NCI-H2107 (cell line): Measurements from ENCODE around the gene NKAPL.
A peak's percentile ranks its signal among the peaks of the same experiment; 100 is the strongest.

Experiments
- DNase-seq: peaks from one replicate; lab custom pipeline; 2025; lab: John Stamatoyannopoulos, UW

The NKAPL gene

DNA sequence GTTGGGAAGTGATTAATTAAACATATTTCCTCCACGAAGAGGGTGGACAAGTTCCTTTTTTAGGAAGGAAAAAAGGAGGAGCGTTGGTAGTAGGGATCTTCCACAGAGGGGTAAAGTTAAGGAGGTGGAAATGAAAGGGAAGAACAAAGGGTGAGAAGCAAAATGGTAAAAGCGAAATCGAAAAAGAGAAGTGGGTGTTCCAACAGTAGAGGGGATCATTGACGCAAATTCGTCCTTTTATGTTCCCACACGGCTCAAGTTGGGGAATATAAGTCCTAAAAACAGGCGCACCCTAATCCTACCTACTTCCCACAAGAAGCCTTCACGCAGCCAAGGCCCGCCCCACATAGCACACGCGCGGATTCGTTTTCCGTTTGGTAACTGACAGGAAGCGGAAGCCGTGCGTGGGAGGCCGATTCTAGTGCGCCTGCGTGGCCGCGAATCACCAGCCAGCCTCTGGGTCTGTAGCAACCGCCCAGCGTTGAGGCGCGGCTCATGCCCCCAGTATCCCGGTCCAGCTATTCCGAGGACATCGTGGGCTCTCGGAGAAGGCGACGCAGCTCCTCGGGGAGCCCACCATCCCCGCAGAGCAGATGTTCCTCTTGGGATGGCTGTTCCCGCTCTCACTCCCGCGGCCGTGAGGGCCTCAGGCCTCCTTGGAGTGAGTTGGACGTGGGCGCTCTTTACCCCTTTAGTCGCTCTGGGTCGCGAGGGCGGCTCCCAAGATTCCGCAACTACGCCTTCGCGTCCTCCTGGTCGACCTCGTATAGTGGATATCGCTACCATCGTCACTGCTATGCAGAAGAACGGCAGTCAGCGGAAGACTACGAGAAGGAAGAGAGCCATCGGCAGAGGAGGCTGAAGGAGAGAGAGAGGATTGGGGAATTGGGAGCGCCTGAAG is at the start of gene NKAPL:
TSS of gene NKAPL (plus strand) at position 421 of the 901 bp plus-strand sequence. CDS start at position 496, 75 bp downstream.
- no peak for DNase-seq

DNA sequence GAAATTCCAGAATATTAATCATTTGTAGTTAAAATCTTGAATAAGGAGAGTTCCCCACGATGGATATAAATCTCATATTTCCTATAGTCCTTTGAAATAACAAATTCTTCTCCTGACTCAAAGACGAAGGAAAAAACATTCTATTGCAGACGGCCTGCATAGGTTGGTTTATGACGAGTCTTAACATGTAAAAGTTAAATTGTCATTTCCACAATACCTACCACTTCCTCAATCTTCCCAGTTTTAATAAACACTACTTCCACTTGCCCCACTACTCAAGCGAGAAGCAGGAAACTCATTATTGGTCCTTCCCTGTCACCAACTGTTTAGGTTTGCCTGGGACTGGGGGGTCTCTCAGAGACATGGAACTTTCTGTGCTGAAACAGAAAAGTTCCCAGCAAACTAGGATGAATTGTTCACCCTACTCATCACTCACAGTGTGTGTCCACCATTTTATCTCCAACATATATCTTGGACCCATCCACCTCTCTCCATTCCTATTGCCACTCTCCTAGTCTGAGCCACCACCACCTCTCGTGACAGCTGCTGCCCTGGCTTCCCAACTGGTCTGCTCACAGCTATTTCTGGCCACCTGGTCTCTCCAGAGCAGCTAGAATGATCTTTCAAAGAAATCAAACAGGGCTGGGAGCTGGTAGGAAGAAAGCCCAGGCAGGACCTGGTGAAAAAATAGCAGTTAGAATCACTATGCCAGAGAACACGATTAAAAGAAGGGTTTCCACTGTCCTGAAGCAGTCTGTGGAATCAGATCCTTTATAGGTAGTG is 49.2 kb upstream of the NKAPL start:
- no peak for DNase-seq

DNA sequence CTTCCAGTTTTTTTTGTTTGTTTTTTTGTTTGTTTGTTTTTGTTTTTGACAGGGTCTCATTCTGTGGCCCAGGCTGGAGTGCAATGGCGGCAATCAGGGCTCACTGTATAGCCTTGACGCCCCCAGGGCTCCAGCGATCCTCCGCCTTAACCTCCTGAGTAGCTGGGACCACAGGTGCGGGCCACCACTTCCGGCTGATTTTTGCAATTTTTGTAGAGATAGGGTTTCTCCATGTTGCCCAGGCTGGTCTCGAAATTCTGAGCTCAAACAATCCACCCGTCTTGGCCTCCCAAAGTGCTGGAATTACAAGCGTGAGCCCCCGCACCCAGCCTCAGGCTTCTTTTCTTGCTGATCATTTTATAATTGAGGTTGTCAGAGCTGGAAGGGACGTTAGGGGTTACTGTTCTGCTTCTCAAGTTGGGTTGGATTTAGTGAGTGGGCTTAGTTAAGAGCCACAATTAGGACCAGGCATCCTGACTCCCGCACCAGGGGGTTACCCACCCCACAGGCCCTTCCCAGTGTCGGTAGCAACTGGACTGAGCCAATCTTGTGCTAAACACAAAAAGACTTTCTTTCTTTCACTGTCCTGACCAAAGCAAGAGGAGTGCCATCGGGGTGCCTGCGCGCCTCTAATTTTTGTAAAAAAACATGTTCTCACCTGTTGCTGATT is 47.1 kb upstream of the NKAPL start:
- no peak for DNase-seq

DNA sequence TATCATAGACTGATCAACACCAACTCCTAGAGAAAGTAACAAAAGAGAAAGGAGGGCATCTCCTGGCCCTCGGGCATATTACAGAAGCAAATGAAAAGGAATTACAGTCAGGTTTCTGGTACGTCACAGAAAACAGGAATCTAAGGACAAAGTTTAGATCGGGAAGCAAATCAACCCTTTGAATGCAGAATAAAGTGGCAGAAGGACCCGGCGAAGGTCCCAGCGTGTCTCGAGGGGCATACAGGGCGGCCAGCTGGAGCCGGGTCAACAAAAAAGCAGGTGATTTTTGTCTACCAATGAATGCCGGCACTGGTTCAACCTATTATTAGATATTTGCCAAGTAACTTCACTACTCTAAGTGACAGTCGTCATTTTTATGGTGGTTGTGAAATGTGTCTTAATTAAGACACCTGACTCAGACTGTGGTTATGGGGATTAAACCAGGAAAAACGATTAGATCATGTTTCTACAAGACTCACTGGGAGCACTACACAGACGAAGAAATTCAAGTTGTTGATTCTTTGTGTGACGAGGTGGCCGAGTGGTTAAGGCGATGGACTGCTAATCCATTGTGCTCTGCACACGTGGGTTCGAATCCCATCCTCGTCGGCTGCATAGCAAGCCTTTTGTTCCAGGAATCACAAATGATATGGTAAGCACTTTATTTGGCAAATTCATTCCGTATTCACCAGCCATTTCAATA is 46.4 kb upstream of the NKAPL start:
- no peak for DNase-seq

DNA sequence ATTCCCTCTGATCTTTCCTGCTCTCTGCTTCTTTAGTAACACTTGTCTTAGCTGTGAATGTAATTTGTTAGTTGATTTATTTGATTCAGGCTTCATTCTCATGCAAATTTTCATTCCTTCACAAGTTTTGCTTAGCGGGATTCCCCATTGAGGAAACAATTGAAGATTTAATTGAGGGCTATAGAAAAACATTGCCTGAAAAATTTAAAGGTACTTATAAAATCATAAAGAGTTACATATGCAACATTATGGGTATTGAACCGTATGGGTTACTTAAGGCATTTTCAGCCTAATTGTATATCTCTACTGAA is 45.9 kb upstream of the NKAPL start:
- no peak for DNase-seq

DNA sequence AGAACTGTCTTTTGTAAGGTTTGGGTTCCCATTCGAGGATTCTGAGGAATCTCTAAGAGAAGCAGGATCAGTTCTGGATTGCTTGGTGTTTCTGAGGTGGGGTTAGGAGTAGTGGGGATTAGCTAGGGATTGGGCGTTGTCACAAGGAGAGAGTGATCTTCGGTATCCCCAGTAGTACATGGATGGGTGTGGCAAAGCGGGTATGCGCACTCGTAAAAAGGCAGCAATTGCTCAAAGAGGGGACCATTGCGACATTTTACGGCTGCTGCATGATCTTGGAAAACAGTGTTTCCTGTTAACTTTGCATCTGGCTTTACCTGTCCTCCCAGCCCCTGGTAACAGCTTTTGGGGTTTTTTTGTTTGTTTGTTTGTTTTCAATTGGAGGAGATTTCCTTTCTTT is 43.7 kb upstream of the NKAPL start:
- DNase-seq, result no peak

DNA sequence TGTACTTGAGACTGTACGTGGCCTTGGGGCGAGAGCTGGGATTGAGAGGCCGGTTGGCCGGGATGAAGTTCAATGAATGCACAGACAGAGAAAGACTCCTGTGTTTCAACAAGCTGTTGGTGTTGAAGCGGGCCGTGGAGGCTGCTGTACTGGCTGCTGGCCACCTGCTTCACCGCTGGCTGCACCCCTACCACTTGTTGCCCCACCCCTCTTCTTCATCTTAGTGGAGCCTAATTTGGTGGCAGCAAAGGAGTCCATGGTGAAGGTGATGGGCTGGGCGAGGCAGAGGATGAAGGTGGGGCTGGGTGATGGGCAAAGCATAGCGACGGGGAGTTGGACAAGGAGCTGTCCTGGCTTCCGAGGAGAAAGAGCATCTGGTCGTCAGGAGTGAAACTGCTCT is 41.2 kb upstream of the NKAPL start:
- no peak for DNase-seq

DNA sequence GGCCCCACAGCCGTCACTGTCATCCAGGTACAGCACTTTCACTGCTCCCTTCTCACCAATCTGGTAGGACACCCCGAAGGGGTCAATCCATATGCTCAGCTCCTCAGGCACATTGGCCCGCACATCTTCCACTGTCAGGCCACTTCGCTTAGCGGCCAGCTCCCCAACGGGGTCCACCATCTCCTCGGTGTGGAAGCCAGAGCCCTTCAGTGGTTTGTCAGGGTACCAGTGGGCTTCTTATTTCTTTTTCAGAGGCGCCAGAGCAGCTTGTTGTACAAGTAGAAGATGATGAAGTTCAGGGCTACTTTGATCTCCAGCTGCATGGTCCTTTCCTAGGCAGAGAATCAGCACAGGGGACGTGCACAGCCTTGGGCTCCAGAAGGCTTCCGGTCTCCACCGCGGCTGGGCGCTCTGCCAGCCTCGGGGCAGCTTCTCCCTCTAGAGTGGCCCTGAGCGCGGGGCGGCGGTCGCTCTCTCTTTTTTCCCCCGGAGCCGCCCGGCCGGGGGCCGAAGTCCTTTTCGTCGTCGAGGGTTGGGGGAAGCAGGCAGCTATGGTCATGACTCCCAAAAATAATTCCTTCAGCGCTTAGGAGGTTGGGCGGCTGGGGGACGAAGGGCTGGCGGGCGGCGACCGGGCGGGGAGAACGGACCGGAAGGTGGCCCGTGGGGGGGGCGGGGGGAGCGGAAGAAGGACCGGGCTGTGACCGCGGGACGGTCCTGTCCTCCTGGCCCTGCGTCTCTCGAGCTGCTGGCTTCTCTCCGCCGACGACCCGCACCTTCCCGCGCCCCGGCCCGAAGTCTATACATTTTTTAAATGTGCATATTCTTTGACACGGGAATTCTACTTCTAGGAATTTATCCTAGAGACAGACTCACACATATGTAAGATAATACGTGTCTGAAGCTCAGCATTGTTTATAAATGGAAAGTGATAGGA is 40.5 kb upstream of the NKAPL start:
- no peak for DNase-seq

DNA sequence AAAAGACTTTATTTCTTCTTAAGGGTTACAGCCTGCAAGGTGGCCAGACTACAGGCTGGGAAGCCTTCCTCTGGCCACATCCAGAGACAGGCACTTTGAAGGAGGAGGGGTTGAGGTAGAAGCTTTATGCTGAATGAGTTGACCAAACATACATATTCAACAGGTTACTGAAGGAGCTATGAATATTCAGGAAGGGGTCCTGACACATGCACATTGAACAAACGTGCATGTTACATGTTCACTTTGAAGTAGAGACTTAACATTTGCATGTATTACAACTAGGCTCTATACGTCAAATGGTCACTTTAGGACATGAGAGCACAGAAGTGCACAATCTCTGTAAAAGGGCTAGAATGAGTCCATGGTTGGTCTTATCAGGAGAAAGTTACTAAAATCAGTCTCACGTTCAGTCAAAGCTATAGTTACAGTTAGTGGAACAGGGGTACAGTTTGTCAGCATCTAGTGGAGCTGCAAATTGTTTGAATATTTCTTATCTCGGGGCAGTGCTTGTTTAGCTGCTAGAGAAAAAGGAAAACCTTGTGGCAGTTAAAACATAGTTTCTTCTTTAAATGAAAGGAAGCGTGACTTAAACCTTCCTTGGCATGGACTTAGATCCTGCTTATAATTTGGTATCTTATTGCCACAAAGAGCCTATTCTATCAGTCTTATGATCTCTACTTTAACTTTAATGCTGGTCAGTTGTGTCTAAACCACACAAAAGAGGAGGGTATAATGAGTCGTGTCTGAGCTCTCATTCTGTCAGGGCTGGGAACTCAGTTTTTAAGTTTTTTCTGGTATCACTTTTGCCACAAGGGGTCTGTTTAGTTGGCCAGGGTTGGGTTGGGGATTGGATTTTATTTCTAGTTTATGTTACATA is 38.6 kb upstream of the NKAPL start:
- no peak for DNase-seq

DNA sequence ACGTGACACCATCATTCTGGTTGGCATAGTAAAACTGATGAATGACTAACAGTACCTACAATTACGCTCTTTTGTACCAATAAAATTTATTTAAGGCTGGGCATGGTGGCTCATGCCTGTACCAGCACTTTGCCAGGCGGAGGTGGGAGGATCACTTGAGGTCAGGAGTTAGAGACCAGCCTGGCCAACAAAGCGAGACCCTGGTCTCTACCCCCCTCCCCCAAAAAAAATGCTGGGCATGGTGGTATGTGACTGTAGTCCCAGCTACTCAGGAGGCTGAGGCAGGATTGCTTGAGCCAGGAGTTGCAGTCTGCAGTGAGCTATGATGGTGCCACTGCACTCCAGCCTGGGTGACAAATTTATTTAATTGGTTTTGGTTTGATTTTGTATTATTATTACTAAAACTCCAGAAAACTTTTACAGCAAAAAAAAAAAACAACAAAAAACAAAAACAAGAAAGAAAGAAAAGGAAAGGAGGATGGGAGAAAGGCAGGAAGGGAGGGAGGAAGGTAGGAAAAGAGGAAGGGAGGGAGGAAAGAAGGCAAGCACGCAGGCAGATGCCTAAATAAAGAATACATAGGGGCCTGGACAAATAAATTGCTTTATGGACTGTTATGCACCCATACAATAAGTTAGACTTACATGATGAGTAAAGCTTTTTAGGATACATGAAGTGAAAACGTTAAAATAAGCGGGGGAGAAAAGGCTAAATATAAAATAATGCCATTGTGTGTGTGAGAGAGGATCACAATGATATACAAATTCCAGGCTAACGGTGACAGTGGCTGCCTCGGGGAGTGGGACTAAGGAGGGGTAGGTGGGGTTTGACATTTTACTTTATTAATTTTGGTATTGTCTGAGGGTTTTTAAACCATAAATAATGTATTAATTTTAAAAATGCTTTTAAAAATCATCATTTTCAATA is 34.7 kb upstream of the NKAPL start:
- no peak for DNase-seq

DNA sequence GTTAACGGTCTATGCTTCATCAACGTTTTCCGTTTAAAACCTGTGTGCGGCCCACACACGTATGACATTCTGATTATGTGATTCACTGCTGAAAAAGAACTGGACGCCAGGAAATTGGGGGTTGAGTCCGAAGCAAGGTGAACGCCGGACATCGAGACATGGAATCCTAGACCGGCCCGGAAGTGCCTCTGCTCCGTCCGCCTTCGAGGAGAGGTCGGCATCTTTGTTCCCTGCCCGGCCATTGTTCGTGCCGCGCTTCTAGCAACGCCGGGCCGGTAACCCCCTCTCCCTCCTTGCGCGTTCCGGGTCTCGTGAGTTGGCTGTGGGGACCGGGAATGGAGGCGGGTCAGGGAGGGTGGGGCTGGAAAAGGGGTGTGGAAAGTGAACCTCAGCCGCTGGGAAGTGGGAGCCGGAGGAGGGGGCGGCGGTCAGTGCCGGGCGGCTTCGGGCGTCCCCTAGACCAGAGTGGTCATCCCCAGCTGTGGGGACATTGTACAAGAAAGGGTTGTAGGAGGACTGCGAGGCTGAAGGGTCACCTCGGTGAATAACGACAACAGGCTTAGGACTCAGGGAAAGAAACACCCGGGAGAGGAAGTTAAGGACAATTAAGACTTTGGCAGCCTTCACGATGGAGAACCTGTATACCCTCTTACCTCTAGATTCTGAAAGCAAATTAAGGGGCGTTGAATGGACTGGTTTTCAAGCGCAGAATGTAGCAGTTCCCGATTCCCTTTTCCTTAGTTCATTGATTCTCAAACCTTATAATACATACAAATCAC is 33.9 kb upstream of the NKAPL start, which contains the start of gene ZSCAN9:
TSS of gene ZSCAN9 (plus strand) at position 220 of the 779 bp plus-strand sequence. CDS start 1,810 bp downstream, outside the sequence.
- peak; percentile 43 for DNase-seq

DNA sequence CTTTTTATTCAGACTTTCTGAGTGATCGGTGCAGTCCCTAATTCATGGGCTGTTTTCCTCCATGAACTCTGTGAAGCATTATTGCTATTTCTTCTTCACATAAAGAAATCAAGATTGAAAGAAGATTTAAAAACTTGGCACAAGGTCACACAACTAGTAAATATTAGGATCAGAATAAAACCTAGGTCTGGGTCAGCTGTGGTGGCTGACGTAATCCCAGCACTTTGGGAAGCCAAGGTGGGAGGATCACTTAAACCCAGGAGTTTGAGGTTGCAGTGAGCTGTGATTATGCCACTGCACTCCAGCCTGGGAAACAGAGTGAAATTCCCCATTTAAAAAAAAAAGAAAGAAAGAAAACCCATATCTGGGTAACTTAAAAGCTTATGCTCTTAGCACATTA is 32.6 kb upstream of the NKAPL start:
- DNase-seq, result no peak

DNA sequence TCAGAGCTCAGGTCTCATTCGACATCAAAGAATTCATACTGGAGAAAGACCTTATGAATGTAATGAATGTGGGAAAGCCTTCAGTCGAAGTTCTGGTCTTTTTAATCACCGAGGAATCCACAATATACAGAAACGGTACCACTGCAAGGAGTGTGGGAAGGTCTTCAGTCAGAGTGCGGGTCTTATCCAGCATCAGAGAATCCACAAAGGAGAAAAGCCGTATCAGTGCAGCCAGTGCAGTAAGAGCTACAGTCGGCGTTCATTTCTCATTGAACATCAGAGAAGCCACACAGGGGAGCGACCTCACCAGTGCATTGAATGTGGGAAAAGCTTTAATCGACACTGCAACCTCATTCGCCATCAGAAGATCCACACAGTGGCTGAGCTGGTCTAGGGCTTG is 26.3 kb upstream of the NKAPL start:
- no peak for DNase-seq

DNA sequence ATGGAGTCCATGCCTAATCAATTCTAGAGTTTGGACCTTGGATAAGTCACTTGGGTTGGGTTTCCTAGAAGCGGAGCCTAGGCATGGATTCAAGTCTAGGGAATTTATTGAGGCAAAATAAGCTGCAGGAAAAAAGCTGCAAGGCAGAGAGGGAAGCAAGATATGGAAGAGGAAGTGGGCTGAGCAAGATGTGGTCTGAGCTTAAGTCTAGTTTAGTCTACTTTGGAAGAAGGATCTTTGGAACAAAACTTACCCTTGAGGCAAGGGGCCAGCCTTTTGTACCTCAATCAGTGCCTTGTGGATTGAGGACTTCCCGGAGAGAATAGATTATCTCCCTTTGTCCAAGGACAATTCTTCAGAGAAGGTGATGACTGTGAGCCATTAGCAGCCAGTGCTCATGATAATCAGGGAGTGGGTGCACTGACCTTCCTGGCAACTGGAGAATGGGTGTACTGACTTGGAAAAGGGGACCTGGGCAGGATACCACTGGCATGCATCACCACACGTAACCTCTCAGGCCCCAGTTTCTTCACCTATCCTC is 23.1 kb upstream of the NKAPL start:
- no peak for DNase-seq

DNA sequence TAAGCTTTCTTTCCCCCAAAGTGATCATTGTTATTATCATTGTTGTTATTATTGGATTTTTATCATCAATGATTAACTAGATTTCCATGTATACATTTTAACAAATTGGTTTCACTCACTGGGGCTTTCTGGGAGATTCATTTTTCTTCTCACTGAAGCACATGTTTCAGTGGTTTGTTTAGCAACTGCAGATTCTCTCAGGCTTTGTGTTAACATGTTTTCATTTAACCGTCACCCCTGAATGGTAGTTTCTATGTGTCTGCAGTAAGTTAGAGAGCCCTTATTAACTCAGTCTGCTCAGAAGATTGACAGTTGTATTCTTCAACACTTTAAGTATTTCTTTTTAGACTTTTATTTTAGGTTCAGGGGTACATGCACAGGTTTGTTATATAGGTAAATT is 19.5 kb upstream of the NKAPL start:
- DNase-seq, result no peak

DNA sequence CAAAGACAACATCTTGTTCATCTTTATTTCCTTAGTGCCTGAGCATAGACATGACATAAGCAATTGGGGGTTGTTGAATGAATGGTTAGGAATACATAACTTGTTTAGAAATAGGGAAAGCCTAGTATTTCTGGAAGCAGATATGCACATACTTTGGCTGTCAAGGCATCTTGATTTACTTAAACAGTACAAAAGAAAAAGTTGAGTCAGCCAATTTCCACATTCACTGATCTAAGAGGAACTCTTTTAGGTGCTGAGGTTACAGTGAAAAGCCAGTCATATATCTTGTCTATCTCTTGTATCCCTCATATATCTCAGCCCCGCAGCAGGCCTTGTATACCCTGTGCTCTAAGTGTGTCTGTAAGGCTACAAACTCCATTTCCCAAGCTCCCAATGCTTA is 18.6 kb upstream of the NKAPL start:
- no peak for DNase-seq

DNA sequence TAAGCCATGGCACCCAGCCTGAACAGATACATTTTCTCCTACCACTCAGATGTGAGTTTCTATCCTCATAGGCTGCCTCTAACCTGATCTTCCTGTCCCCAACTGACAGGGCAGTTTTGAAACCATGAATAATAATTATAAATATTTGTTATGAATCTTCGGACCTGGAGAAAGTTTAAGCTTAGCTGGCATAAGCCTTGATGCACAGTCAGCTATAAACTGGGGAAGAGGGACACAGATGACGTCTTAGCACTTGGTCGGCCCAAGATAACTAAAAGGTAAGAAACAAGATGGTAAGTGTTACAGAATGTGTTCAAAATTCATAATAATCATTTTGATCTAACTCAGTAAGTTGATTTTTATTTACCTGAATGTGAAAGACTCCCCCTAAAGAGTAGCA is 15.2 kb upstream of the NKAPL start:
- no peak for DNase-seq
